HG03558 (cell line): ENCODE data around the gene KCNJ4.

Experiments used
- ATAC-seq: cut with Tn5 transposase; IDR thresholded peaks from one replicate; pipeline ENCODE4 v1.9.1; 2021; ENCODE audit warnings: moderate number of reproducible peaks; ENCODE audit not compliant: unreplicated experiment; ENCODE audit errors: extremely low read depth

The KCNJ4 gene

DNA sequence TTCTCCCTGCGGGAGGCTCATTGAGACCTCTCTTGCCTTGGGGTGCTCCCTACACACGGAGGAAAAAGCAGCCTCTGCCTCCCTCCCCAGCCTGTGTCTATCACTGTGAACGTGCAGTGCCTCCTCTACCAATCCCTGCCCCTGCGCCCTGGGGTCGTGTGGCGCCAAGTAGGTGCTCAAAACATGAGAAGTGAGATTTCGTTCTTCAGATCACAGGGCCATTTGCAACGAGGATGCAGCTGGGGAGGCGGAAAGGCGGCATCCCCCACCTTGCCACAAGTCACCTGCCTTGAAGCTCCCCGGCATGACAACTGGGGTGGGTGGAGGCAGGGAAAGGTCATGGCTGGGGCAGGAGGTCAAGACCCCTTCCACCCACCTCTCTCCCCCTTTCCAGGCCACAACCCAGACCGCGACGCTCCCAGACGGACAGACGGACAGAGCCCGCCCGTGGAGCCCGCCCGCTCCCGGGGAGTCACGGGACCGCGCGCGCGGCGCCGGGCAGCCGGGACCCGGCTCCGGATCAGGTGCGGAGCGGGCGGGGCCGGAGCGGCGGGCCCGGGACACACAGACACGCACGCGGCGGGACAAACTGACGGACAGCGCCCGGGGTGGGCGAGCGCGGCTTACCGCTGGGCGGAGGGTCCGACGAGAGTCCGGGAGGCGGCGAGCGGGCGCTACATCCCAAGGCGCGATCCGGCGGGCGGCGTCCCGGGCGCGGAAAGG, 485 bp downstream of the KCNJ4 start:
- no peak for ATAC-seq

DNA sequence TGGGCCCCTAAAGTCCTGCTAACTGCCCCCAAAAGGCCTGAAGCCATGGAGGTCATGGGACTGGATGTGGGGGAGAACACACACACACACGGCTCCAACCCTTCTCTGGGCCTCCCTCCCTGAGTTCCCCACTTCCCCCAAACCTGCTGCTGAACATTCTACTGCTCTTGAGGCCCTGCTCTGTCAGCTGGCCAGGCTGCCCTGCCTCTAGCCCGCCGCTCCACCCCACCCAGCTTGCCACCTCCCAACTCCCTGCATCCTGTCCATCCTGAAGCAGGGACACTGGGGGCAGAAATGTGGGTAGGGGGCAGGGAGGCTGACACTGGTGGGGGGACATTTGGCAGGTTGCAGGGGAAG, 1.0 kb downstream of the KCNJ4 start:
- ATAC-seq: no peak

DNA sequence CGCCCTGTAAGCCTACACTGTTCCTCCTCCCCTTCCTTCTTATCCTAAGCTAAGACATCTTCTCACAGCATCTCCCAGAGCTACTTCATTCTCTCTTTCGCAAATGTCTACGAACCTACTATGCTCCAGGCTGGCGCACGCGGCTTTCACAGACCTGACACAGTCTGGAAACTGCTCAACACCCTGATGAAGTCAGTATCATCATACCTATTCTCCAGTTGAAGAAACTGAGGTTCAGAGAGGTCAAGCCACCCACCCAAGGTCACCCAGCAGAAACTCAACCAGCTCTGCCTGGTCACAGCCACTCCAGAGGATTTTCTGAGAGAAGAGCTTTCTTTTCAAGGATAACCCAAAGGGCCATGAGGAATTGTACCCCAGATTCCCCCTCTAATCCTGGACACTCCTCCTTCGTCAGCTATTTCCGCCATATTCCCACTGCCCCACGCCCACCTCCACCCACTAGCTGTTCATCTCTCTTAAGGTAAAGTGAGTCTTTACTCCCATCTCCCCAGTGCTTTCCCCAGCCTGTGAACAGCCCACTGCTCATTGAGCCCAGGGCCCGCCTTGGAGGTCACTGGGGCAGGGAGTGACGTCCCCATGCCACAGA, 1.8 kb downstream of the KCNJ4 start:
- no peak for ATAC-seq

DNA sequence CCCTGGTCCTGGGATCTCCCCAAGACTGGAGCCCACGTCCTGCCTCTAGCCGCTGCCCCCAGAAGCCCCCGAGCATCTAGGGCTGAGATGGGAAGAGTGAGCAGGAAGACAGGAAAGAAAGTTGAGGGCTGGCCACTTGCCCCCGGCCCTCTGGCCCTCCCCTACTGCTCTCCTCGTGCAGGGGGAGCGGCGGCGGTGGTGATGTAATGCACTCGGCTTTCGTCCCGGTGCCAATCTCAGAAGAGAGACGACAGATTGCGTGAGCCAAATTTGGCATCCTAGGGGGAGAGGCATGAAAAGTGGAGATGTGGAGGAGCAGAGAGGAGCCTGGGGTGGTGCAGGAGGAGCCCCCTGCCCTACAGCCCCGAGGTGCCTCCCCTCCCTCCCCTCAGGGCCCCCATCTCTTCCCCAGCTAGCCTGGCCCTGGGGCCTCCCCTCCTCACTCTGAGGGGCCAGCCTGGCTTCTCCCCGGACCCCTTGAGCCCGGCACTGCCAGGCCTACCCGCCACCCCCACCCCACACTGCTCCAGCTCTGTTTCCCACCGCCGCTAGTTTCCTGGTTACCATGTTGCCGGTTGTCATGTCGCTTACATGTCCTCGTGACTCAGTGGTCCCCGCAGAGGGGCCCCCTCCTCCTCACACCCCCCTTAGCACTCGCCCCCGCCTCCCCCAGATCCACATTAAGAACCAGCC, 2.5 kb downstream of the KCNJ4 start:
- no peak for ATAC-seq

DNA sequence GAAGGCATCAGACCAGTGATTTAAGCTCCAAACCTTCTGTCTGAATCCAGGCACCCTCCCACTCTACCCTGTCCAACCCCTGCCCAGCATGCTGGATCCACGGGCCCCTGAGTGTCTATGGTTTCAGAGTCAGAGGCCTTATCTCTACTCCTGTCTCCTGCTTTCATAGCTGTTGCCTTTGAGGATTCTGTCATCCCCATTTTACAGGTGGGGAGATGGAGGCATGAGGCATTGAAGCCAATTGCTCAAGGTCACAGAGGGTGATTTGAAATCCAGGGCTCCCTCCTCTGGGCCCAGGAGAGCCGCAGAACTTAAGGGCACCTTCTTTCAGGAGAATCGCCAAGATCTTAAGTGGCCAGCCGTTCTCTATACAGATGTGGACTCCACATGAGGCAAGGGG, 3.1 kb downstream of the KCNJ4 start:
- no peak for ATAC-seq

DNA sequence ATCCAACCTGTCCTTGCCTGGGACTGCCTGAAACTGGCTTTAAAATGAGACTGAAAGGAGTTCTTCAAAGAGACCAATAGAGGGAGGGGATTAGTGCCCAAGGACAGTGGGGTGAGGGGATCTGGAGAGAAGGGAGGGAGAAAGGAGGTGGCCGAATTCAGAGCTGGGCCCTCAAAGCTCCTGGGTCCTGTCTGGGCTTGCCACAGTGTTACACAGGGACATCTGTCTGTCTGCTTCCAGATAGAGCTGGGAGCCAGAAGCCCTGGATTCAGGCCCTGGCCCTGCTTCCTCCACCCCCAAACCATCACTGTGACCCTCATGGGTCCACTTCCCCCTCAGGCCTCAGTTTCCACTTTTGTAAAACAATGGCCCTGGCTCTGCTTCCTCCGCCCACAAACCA, 3.6 kb downstream of the KCNJ4 start:
- no peak for ATAC-seq

DNA sequence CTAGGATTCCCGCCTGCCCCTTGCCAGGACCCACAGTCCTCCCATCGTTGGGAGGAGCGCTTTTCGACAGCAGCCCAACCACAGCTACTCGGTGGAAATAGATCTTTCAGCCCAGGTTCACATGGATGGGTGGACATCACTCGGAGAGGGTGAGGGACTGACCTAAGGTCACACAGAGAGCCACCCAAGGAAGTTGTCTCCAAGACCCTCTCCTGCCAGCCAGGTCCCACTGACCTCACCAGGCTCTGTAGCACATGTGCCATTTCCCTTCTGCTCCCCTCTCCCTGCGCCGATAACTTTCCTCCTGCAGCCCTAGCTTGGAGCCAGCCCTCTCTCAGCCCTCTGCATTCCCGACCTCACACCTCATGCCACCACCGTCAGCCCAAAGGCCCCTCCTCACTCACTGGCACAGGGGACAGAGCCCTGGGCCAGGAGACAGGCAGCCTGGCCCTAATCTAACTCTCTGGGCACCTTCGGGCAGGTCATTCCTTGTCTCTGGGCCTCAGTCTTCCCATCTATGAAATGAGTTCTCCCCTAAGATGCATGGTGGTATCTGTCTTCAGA, 4.7 kb downstream of the KCNJ4 start:
- no peak for ATAC-seq

DNA sequence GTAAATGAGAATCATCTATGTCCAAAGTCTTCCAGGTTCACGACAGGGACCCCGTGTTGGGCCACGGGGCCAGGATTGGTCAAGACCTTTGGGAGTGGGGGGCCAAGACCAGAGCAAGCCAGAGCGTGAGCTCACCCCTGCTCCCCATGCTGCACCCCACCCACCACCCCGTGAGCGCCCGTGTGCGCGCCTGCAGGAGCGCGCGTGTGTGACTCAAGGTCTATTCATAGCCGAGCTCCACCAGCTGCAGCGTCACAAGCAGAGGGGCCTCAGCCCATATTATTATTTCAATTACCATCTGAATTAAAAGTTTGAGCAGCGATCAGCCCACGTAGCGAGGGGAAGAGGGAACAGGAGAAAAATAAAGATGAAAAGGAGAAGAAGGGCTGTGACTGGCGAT, 5.2 kb downstream of the KCNJ4 start:
- no peak for ATAC-seq

DNA sequence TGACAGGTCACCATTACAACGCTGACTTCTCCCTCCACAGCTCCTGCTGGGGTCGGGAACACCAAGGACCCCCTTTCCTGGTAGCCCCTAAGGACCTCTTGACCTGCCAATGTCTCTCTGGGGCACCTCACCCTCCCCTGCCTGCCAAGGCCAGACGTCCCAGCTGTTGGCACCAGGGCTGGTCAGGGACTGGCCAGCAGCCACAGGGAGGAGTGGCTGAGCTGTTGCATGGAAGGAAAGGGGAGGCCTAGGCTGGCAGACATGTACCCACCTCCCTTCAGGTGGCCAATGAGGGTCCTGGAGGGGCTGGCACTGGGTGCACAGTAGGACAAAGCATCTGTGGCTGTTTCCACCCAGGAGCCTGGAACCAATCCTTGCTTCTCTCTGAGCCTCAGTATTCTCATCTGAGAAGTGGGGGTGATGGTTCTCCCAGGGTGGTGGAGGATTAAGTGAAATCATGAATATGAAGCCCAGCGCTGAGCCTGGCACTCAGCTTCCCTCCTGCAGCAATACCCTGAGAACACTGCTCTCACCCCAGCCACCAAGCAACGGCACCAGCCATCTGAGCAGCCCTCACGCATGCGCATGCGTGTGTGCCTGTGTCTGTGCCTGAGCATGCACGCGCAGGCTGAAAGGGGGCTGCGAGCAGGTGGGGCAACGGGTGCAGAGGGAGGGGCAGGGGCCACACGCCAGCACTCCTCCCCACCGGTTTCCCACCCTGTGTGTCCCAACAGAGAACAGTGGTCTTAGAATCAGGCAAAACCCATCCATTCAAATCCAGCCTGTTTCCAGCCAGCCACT, 5.9 kb downstream of the KCNJ4 start:
- no peak for ATAC-seq

DNA sequence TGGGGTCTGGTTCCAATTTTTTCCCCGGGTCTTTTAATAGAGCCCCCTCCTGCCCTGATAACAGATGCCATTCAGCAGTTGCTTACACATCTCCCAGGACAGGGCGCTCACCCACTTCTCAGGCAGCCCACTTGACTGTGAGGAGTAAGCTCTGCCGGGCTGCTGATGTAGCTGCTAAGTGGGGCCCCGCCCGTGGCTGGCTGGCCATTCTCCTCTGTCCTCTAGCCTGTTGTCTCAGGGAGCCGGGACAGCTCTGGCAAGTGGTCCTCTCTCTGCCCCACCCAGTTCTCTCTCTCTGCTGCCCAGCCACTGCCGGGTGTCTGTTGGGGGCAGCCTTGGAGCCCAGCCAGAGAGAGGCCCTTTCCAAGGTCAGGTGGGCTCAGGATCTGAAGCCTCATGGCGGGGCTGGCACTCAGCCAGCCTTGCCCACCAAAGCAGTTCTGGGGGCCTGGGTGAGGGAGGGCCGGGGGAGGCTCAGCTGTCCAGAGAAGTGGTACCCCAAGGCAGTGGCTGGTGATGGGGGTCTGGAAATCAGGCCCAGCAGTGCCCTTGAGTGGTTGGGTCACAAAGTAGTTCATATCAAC, 8.9 kb downstream of the KCNJ4 start:
- ATAC-seq: no peak

DNA sequence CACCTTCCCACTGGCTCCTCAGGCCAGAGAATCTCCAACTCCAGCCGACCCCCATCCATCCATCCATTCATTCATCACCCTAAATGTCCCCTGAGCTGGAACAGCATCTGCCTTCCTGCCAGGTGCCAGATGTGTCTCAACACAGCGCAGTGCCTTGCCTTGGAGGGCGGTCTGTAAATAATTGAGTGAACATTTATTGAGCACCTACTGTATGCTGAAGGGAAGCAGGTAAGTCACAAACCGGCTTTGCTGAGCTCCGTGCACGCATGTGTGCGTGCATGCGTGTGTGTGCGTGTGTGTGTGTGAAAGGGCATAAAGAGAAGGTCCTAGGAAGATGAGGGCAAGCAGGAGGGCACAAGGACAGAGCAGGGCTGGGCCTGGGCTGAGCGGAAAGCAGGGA, 10.2 kb downstream of the KCNJ4 start:
- ATAC-seq: no peak

DNA sequence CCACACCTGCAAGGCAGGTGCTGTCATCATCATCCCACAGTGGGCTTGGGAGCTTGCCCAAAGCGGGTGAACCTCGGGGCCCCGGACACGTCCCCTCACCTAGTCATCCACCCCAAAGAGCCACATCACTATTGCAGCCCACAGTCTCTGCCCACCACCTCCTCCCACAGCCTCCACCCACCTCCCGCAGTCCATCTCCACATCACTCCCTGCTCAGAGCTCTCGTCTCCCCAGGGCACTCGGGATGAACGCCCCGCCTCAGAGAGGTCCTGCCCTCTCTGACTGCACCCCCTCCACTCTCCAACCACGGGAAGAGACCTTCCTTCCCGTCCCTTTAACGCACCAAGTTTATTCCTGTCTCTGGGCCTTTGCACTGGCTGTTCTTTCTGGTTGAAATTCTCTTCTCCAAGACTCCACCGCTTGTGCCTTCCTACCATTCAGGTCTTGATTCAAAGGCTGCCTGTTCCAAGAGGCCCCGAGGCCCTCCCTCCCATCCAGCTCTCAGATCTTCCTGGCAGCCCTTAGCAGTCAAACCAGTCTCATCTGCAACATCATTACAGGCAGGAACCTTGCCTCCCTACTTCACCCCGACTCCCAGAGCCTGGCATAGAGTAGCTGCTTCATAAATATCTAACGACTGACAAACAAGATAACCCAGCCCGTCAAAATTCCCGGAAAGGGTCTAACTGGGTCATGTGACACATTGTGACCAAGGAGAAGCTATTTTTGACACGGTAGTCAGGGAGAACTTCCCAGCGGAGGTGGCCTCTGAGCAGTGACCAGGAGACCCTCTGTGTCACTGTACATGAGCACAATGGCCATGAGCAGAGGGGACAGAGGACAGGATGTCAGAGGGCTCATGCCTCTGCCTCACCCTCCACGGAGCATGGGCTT, 11.1 kb downstream of the KCNJ4 start:
- no peak for ATAC-seq

DNA sequence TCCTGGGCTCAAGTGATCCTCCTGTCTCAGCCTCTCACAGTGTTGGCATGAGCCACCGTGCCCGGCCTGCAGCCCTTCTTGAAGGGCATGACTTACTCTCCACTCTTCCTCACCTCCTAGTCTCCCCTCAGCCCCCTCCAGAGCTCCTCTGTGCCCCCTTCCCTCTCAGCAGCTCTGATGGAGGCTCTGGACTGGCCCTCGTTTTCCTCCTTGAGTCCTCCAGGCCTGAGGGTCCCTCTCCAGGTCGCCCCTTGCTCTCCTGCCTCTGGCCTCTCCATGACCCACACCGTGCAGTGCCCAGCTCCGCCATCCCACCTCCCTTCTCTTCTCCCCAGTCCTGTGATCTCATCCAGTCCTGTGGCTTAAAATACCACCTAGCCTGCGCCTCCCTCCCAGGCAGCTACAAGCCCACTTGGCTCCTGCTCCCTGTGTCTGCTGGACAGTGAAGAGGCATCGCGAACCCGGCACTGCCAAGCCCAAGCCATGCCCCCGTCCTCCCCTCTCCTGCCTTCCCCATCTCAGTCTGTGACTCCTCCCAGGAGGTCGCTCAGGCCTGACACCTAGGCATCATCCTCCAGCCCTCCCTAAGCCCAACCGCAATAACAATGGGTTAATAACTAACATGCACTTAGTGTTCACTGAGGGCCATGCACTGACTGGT, 11.9 kb downstream of the KCNJ4 start:
- no peak for ATAC-seq

DNA sequence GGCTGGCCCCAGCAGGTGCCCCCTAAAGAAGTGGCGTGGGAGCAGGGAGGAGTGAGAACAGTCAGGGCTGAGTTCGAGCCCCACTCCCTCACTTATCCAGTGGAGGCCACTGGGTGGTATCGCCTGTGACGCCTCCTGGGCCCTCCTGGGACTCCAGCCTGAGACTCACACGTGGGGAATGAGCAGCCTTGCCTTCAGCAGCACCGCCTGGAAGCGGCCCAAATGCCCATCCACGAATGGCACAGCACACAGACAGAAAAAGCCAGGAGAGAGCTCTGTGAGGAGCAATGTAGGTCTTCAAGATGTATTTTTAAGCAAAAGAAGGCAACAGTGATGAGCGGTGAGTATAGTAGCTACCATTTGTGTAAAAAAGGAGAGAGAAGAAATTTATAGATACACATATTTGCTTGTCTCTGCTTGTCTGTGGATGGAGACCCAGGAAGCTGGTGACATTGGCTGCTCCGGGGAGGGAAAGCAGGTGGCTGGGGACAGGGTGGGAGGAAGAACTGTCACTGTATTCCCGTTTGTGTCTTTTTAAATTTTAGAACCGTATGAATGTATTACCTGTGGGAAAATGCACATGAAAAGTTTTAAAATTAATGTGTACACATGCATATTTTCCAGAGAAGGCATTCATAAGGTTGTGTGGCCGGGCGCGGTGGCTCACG, 13.2 kb downstream of the KCNJ4 start:
- no peak for ATAC-seq

DNA sequence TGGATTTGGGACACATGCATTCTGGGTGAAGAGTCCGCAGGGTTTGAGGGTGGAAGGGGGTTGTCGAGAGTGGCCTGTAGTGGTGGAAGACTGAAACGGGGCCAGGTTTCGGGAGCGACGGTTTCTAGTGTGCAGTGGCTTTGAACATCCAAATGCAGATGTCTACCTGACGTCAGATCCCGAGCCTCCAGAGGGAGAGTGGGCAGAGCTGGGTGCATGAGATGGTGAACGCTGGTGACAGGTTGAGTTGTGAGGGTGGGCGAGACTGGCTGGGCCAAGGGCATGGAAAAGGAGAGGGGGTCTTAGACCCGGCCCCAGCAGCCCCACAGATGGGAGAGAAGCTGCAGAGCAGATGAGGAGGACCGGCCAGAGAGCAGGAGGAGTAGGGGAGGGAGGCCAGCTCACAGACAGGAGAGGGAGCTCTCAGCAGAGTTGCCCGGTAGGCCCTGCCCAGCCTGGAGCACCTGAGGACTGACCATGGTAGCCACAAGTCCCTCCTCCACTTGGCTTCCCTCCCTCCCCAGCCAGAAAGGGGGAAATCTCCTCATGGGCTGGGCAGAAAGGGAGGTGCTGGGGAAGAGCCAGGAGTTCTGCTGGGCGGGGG, 14.2 kb downstream of the KCNJ4 start:
- ATAC-seq: no peak

DNA sequence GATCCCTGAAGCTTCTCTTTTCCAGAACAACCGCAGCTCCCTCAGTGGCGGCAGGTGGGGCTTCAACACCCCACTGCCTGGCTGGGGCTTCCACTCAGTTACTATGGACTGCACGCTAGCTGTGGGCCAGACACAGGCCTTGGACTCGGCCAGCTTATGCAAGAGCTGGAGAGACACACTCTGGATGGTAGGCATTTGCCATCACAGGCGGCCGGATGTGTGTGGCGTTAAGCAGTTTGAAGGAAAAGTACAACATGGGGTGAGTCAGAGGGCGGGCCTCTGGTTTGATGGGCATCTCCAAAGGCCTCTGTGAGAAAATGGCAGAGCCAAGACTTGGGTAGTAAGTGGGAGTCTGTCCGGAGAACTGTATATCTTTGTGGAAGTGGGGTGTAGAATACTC, 17.6 kb downstream of the KCNJ4 start:
- no peak for ATAC-seq

DNA sequence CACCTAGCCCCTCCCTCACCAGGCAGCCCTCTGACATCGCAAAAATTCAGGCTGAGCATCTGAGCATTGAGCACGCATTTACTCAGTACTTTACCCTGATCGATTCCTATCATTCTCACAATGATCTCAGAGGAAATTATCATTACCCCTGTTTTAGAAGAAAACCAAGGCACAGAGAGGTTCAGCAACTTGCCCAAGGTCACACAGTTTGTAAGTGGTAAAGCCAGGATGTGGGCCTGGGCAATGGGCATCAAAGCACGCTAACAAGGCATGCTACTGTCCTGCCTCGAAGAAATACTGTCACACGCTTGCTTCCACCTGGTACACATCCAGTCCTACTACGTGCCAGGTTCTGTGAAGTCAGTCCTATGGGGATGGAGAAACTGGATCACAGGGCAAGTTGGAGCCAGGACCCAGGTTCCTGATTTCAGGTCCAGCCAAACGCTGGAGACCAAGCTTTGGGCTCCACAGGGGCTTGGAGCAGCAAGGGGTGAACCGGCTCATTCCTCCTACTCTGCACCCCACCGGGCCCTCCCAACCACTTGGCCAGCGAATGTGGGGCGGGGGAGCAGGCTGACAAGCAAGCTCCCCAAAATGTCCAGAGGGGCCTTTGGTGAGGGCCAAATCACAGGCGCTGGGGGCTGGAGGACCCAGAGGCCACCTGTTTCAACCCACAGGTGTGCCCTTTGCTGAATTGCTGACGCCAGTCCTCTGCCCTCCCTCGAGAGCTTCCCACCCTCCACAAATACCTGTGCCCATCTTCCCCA, 18.2 kb downstream of the KCNJ4 start:
- ATAC-seq: no peak
